Neural cell (in vitro differentiated cells): ENCODE results near the gene THOC2. TPM values are rescaled to one million over a fixed set of nuclear protein-coding genes. Genes with fewer than 3 reads are reported as not detected.
"Not testable (repeated sequence)": the region's sequence is repeated elsewhere in the genome, so short reads cannot be mapped to it uniquely, and the experiment has no call there.

Source experiments
- H2AFZ ChIP-seq: fragments of 200-600, 300-800 bp; sonication (generic), shearing (Covaris generic); 2 replicates; pipeline ENCODE4 v1.6.0; 2014; ENCODE audit warnings: low read depth, mild to moderate bottlenecking, antibody characterized with exemption, low read length, moderate library complexity
- H3F3A ChIP-seq: fragments of 200-600 bp; shearing (Covaris generic); 2 replicates; pipeline ENCODE4 v1.6.1; 2016; ENCODE audit warnings: mild to moderate bottlenecking, moderate library complexity, mixed read lengths, antibody characterized with exemption, low read length; ENCODE audit not compliant: insufficient read depth, poor library complexity, severe bottlenecking
- H3K27ac ChIP-seq: fragments of 200-600, 300-800 bp; sonication (generic), shearing (Covaris generic); 2 replicates; pipeline ENCODE4 v1.5.1; 2014; ENCODE audit warnings: mild to moderate bottlenecking, low read length, moderate library complexity
- H3K27me3 ChIP-seq: fragments of 300-800, 200-600 bp; sonication (generic), shearing (Covaris generic); 2 replicates; pipeline ENCODE4 v1.6.0; 2014; ENCODE audit warnings: mild to moderate bottlenecking, low read depth, low read length, moderate library complexity; ENCODE audit not compliant: insufficient read depth
- H3K36me3 ChIP-seq: fragments of 300-800, 200-600 bp; sonication (generic), shearing (Covaris generic); 2 replicates; pipeline ENCODE4 v1.5.1; 2014; ENCODE audit warnings: mild to moderate bottlenecking, antibody characterized with exemption, low read length, moderate library complexity; ENCODE audit not compliant: insufficient read depth
- H3K4me2 ChIP-seq: fragments of 300-800, 200-600 bp; sonication (generic), shearing (Covaris generic); 2 replicates; pipeline ENCODE4 v1.6.0; 2014; ENCODE audit warnings: mild to moderate bottlenecking, low read length
- H3K4me3 ChIP-seq: fragments of 300-800, 200-600 bp; sonication (generic), shearing (Covaris generic); 2 replicates; pipeline ENCODE4 v1.5.1; 2014; ENCODE audit warnings: mild to moderate bottlenecking, low read length, moderate library complexity
- H3K79me2 ChIP-seq: fragments of 200-600 bp; shearing (Covaris generic); replicated peaks from 2 replicates; pipeline ENCODE4 v1.6.0; 2014; ENCODE audit warnings: mild to moderate bottlenecking, low read length, moderate library complexity; ENCODE audit not compliant: insufficient read depth
- H3K9ac ChIP-seq: fragments of 300-800, 200-600 bp; sonication (generic), shearing (Covaris generic); 2 replicates; pipeline ENCODE4 v1.6.1; 2016; ENCODE audit warnings: mild to moderate bottlenecking, low read length, mixed read lengths
- H3K9me2 ChIP-seq: fragments of 200-600 bp; shearing (Covaris generic); 2 replicates; pipeline ENCODE4 v1.6.1; 2016; ENCODE audit warnings: mild to moderate bottlenecking, low read length, mixed read lengths; ENCODE audit not compliant: insufficient read depth
- H3K9me3 ChIP-seq: fragments of 200-600, 300-800 bp; sonication (generic), shearing (Covaris generic); 2 replicates; pipeline ENCODE4 v1.6.1; 2016; ENCODE audit warnings: mild to moderate bottlenecking, mixed run types, low read length, moderate library complexity, mixed read lengths
- H4K20me1 ChIP-seq: fragments of 200-600 bp; shearing (Covaris generic); 2 replicates; pipeline ENCODE4 v1.6.1; 2016; ENCODE audit warnings: mild to moderate bottlenecking, mixed run types; ENCODE audit not compliant: insufficient read depth
- CTCF ChIP-seq: fragments of 450-650 bp; IDR thresholded peaks from 2 replicates; pipeline ENCODE4 v1.5.1; 2014; ENCODE audit warnings: antibody characterized with exemption, mild to moderate bottlenecking, moderate library complexity; ENCODE audit not compliant: poor library complexity, severe bottlenecking
- EP300 ChIP-seq: fragments of 450-650 bp; conservative IDR thresholded peaks from 2 replicates; pipeline ENCODE4 v1.6.1; 2014; ENCODE audit warnings: antibody characterized with exemption, mild to moderate bottlenecking, moderate library complexity; ENCODE audit not compliant: poor library complexity, severe bottlenecking
- EZH2 ChIP-seq: fragments of 200-600, 300-800 bp; shearing (Covaris generic), sonication (generic); IDR thresholded peaks from 2 replicates; pipeline ENCODE4 v1.6.1; 2014; ENCODE audit warnings: antibody characterized with exemption, low read length, borderline replicate concordance, mild to moderate bottlenecking; ENCODE audit not compliant: insufficient read depth, poor library complexity, severe bottlenecking
- MXI1 ChIP-seq: fragments of 450-650 bp; conservative IDR thresholded peaks from 2 replicates; pipeline ENCODE4 v1.6.1; 2014; ENCODE audit warnings: antibody characterized with exemption, mild to moderate bottlenecking; ENCODE audit not compliant: poor library complexity, severe bottlenecking
- POLR2AphosphoS5 ChIP-seq: IDR thresholded peaks from 2 replicates; pipeline ENCODE4 v1.6.1; 2012
- RAD21 ChIP-seq: fragments of 450-650 bp; conservative IDR thresholded peaks from 2 replicates; pipeline ENCODE4 v1.6.1; 2014; ENCODE audit warnings: antibody characterized with exemption, mild to moderate bottlenecking, moderate library complexity
- REST ChIP-seq: IDR thresholded peaks from 2 replicates; pipeline ENCODE4 v1.6.1; 2012; ENCODE audit warnings: borderline replicate concordance
- SMC3 ChIP-seq: fragments of 450-650 bp; conservative IDR thresholded peaks from 2 replicates; pipeline ENCODE4 v1.6.1; 2014; ENCODE audit warnings: antibody characterized with exemption, mild to moderate bottlenecking, moderate library complexity; ENCODE audit not compliant: poor library complexity
- TAF1 ChIP-seq: IDR thresholded peaks from 2 replicates; pipeline ENCODE4 v1.6.1; 2012; ENCODE audit warnings: low read depth
- polyA plus RNA-seq: library from polyadenylated mRNA; depleted of rRNA; stranded (reverse); fragments of >200 nt; gene quantifications from 2 replicates; pipeline ENCODE4 v1.2.3, GENCODE V29; 2014

The THOC2 gene
- polyA plus RNA-seq, 1 donor from 2014 or later, result 95.4 TPM

GRCh38 chrX:123685232-123685631 lies 47.6 kb downstream of the THOC2 start:
- H3K4me3 ChIP-seq, result no peak overlapping the region
- H3F3A ChIP-seq, result no peaks in the 10 kb centered on the region
- no peaks in the 10 kb centered on the region for H3K27me3 ChIP-seq
- no peaks in the 10 kb centered on the region for H3K9me2 ChIP-seq
- H3K27ac ChIP-seq, result no peak overlapping the region
- no peaks in the 10 kb centered on the region for H3K9me3 ChIP-seq
- H3K36me3 ChIP-seq, result no peaks in the 10 kb centered on the region
- TF ChIP-seq TAF1, result no peak
- TF ChIP-seq RAD21, result no peak
- no peak for TF ChIP-seq MXI1
- TF ChIP-seq SMC3, result no peak
- no peak for TF ChIP-seq CTCF
- no peak for TF ChIP-seq REST
- TF ChIP-seq EP300, result no peak
- no peak for TF ChIP-seq EZH2
- no peak for TF ChIP-seq POLR2AphosphoS5
- H2AFZ ChIP-seq, result no peak overlapping the region
- H3K4me2 ChIP-seq, result no peak overlapping the region
- H3K79me2 ChIP-seq, result no peaks in the 10 kb centered on the region
- no peak overlapping the region for H3K9ac ChIP-seq
- H4K20me1 ChIP-seq, result no peaks in the 10 kb centered on the region

- Histone ChIP-seq H3K79me2 (no peaks in the 10 kb centered on the region), H3K36me3 (no peaks in the 10 kb centered on the region), H3K4me3 (no peak overlapping the region), H3K27ac (no peak overlapping the region), H3K4me2 (no peak overlapping the region), H3K27me3 (no peaks in the 10 kb centered on the region), H3F3A (no peaks in the 10 kb centered on the region), H3K9ac (no peak overlapping the region), H3K9me3 (no peaks in the 10 kb centered on the region), H4K20me1 (no peaks in the 10 kb centered on the region), H2AFZ (no peak overlapping the region), H3K9me2 (no peaks in the 10 kb centered on the region)
- TF ChIP-seq EP300 (no peak), TAF1 (no peak), POLR2AphosphoS5 (no peak)
Observed at GRCh38 chrX:123682186-123682585, 50.7 kb downstream of the THOC2 start.

- not testable (repeated sequence) for H4K20me1 ChIP-seq, H3K27me3 ChIP-seq, H3K27ac ChIP-seq, H3K79me2 ChIP-seq, H3K36me3 ChIP-seq, H3F3A ChIP-seq, H3K9me3 ChIP-seq, H3K4me2 ChIP-seq, H3K9ac ChIP-seq, H2AFZ ChIP-seq, H3K4me3 ChIP-seq, H3K9me2 ChIP-seq
Observed at GRCh38 chrX:123679733-123680460, 53.0 kb downstream of the THOC2 start.
